NOMO-1 treated with dmso at 0.1 percent for 144 hours (cell line): Measurements from ENCODE around the gene KCTD21.
"Not testable (repeated sequence)": the region's sequence is repeated elsewhere in the genome, so short reads cannot be mapped to it uniquely, and the experiment has no call there.

Source experiments
- DNase-seq: peaks from one replicate; lab custom pipeline; 2025; ENCODE audit not compliant: unreplicated experiment; lab: John Stamatoyannopoulos, UW

The KCTD21 gene

GRCh38 chr11:78188286-78189173, at the start of gene KCTD21, which contains the start of gene USP35:
TSS of gene KCTD21 (minus strand) at chr11:78188626. CDS start at chr11:78174554, 14,072 bp downstream.
TSS of gene USP35 (plus strand) at chr11:78188919. CDS start at chr11:78196246, 7,327 bp downstream.
- DNase-seq: peak; percentile 99

- DNase-seq: no peak
Measured at GRCh38 chr11:78237293-78238046, 49.0 kb upstream of the KCTD21 start.

DNA sequence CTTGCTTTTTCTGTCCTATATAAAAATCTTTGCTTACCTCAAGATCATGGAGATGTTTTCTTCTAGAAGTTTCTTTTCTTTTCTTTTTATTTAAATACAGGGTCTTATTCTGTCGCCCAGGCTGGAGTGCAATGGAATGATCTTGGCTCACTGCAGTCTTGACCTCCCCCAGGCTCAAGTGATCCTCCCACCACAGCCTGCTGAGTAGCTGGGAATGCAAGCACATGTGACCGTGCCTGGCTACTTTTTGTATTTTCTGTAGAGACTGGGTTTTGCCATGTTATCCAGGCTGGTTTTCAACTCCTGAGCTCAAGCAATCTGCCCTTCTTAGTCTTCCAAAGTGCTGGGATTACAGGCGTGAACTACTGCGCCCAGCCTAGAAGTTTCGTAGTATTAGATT, 45.6 kb upstream of the KCTD21 start:
- DNase-seq: no peak

- not testable (repeated sequence) for DNase-seq
Measured at GRCh38 chr11:78233046-78233445, 44.6 kb upstream of the KCTD21 start.

DNA sequence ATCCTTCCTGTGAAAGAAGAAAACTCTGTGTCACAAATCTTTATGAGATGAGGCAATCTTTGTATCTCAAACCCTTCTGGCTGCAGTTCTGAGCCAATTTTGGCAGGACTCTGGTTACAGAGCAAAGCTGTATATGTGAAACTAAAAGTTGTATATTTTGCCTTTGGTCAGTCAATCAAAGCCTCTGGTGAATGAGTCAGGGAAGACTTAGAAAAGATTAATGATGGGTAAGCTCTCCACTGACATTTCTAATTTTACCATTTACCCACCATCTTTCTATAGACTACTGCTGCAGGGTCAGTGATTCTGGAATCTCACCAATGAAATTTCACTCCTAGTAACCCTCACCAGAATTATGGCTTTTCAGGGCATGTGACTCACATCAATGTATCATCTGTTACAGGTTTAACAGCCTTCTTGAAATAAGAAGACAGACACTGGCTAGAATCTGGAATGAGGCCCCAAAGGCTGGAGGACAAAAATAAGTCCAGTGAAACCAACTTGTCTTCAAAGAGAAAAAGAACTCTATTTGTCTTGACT, 43.6 kb upstream of the KCTD21 start:
- no peak for DNase-seq

GRCh38 chr11:78230161-78230877, 41.9 kb upstream of the KCTD21 start:
- DNase-seq: no peak

DNA sequence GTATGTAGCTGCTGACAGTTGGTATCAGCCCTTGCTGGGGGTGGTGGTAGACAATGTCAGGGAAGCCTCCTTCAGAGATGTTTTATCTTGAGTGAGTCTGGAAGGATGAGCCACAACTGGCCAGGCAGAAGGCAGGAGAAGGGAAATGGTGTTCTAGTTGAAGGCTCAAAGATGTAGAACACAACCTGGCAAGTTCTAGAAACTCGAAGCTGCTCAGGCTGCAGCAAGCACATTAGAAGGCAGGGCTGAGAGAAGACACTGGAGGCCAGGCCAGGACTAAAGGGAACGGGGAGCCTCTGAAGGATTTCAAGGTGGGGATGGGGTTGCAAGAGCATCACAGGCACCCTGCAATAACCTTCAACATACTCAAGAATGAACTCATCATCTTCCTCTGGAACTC, 40.7 kb upstream of the KCTD21 start:
- DNase-seq: no peak

DNA sequence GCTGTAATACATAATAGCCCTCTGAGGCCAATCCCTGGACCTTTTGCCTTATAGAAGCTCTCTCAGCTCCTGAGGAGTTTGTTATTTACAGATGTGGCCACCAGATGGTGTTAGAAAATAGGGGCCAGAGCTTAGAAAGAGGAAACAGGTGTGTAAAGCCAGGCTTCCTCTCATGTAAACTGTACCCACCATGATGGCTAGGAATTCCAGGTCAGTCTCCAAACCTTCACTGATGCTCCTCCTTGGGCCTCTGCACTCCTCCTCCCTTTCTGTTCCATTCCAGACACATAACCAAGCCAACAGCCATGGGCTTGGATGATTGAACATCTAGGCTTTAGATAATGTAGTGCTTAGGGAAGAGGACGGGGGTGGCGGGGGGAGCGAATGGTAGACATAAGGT, 40.0 kb upstream of the KCTD21 start:
- DNase-seq: peak; percentile 14

DNA sequence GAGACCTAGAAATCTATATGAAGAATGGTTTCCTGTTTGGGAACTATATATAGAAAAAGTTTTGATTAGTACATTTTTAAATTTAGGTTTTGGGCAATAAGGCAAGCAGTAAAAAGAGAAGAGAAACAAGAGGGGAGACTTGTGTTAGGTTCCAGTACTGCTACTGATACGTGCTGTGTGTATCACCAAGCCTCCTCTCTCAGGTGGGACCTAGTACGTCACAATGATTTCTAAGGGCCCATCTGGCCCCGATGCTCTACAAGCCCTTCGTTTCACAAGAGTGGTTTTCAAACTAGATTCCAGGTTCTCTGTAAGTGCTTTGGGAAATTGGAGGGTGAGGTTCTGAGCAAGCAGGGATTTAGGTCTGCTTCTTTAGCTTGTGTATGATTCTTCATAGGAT, 39.5 kb upstream of the KCTD21 start:
- DNase-seq: peak; percentile 20

DNA sequence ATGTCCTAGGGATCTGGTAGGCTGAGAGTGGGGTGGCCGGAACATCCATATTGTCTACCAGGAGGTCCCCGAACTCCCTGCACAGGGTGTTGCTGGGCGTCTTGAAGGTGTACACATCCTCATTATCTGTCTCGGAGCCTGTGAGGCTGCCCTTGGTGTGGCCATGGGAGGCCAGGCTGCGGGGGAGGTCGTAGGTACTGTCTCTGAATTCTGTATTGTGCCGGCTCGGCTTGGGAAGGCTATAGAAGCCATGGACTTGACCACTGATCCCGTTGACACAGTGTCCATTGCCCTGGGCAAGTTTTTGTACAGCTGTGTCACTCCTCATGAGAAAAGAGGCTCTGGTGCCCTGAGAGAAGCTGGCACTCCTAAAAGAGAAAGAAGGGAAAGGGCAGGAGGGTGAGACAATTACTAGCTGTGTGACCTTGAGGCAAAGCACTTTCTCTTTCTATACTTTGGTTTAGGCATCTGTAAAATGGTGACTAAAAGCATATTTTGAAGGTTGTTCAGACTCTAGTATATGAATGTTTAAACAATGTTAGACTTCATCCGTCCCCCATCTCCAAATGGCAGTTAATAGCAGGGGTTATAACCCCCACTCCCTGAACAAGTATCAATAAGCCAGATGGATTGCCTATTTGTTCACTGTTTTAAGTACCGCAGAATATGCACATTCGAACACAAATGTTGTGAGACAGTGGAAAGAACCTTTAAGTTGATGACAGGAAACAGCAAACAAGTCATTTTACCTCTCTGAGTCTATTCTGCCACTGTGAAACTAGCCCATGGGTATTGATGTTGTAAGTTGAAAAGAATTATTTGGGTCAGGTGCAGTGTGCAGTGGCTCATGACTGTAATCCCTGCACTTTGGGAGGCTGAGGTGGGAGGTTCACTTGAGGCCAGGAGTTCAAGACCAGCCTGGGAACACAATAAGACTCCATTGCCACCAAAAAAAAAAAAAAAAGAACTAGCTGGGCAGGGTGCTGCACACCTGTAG, 38.6 kb upstream of the KCTD21 start:
- DNase-seq: no peak

DNA sequence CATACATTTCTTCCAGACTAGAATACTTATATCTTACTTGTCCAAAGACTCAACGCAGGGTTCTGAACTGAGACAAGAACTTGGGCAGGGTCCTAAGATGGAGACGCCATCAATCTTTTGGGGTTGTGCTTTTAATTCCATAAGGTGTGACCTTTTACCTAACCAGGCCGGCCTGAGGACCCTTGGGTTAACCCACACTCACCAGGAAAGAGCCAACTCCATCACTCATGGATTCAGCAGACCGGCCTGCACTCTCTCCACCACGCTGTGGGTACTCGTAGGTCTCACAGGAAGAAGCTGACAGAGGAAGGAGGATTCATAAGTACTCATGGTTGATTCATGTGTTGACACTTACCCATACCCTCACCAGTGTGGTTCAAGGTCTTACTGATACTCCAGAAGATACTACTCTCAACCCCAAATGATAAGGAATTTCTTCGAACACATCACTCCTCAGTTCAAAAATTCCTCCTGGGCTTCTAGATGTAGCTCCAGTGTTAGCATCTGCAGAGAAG, 36.5 kb upstream of the KCTD21 start:
- no peak for DNase-seq

DNA sequence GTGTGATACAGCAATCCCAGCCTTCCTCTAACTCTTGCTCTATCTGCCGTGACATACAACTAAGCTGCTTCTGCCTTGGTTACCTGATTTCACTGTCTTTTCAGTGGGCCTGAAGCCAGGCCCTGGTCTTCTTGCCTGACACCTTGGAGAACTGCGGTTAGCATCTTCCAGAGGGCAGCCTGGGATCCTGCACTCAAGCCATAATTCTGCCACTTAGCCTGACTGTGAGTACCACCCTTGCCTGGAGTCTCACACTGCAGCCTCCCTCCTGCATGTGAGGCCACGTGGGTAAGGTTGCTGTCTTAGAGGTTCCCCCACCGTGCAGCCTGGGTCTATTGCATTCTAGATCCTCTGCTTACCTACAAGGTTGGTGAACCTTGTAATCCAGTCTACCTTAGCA, 36.1 kb upstream of the KCTD21 start:
- DNase-seq: no peak

- no peak for DNase-seq
Measured at GRCh38 chr11:78223320-78223954, 35.0 kb upstream of the KCTD21 start.

DNA sequence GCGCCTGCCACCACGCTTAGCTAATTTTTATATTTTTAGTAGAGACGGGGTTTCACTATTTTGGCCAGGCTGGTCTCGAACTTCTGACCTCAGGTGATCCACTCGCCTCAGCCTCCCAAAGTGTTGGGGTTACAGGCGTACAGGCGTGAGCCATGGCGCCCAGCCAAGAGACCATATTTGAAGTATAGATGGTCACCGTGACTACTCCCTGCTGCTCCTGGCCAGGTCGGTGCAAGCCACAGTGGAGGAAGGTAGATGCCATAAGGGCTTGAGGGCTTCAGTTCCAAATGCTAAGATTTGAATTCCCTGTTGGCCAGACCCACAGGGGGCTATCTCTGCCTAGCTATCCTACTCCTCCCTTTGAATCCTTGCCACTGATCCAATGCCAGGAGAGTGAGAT, 34.3 kb upstream of the KCTD21 start:
- not testable (repeated sequence) for DNase-seq

DNA sequence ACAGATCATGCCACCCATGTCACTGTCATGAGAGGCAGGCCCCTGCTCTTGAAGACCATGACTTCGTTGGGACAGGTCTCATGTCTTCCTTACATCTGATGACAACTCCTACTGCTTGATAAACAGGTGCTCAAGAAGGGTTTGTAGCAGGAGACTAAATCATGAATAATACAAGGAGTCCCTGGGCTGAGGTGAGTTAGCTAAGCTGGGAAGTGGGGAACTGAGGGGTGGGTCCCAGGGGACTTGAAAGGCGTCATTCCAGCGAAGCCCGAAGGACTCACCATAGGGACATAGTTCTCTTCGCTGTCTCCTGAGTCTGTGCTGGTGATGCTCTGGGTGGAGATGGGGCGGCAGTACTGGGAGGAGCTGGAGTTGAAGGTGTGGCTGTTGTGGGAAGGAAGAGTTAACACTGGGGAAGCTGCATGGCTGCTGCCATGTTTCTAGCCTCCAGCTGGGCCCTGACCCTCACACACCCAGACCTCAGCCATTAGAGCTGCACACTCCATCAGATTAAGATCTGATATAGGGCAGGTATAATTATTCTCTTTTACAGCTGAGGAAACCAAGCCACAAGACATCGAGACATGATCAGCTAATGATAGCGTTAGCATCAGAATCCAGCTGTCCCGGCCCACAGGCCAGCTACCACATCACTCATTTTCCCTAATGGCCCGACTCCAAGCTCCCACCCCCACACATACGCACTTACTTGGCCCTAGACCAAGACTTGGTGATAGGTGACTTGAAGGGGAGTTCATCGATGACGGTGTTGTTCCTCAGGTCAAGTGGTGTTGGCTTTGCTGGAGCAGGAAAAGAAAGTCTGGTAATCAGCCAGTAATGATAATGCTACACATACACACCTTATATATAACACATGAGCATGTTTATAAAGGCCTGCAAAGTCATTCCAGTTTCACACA, 33.2 kb upstream of the KCTD21 start:
- DNase-seq: no peak

- DNase-seq: no peak
Measured at GRCh38 chr11:78220218-78221157, 32.1 kb upstream of the KCTD21 start.
